H1 (cell line): Measurements from ENCODE around the gene MYO1A. TPM values are rescaled to one million over a fixed set of nuclear protein-coding genes. Genes with fewer than 3 reads are reported as not detected.

Experiments
- CTCF ChIP-seq, 3 experiments: IDR thresholded peaks; 1 replicate in 2 of 3; 2 replicates in 1 of 3; pipeline versions ENCODE4 v1.5.1 to v1.6.1; 2011; ENCODE audit warnings: low read length in 3 of 3, mild to moderate bottlenecking in 3 of 3, inconsistent platforms in 2 of 3, low read depth in 1 of 3, moderate library complexity in 1 of 3; ENCODE audit not compliant: insufficient read depth in 1 of 3; ENCODE audit errors: control extremely low read depth in 1 of 3
- E2F6 ChIP-seq: IDR thresholded peaks from 2 replicates; pipeline ENCODE4 v1.6.1; 2012; ENCODE audit warnings: inconsistent platforms
- HDAC2 ChIP-seq, 2 experiments: fragments of 300-600 bp in 1 of 2; sonication (generic) in 1 of 2; IDR thresholded peaks; 2 replicates each; pipeline ENCODE4 v1.6.1; 2011 to 2012; ENCODE audit warnings: low read depth in 2 of 2, low read length in 2 of 2, mild to moderate bottlenecking in 2 of 2, moderate library complexity in 2 of 2, borderline replicate concordance in 1 of 2, inconsistent platforms in 1 of 2
- KDM4A ChIP-seq: IDR thresholded peaks from one replicate; pipeline ENCODE4 v1.7.1; 2012; ENCODE audit warnings: low read depth, mild to moderate bottlenecking, moderate library complexity, low read length, inconsistent platforms; ENCODE audit not compliant: severe bottlenecking
- POLR2AphosphoS5 ChIP-seq: IDR thresholded peaks from 2 replicates; pipeline ENCODE4 v1.6.1; 2011; ENCODE audit warnings: low read depth, low read length
- RAD21 ChIP-seq, 2 experiments: IDR thresholded peaks in 1 of 2; conservative IDR thresholded peaks in 1 of 2; 2 replicates each; pipeline ENCODE4 v1.6.1; 2011; ENCODE audit warnings: low read depth in 2 of 2, low read length in 2 of 2, improper control_type of control experiment in 1 of 2, inconsistent platforms in 1 of 2, mild to moderate bottlenecking in 1 of 2, moderate library complexity in 1 of 2
- SIN3A ChIP-seq, 2 experiments: IDR thresholded peaks in 1 of 2; conservative IDR thresholded peaks in 1 of 2; 2 replicates each; pipeline ENCODE4 v1.6.1; 2011 to 2012; ENCODE audit warnings: low read length in 2 of 2, improper control_type of control experiment in 1 of 2, low read depth in 1 of 2, mild to moderate bottlenecking in 1 of 2
- SP2 ChIP-seq: IDR thresholded peaks from 2 replicates; pipeline ENCODE4 v1.6.1; 2012; ENCODE audit warnings: mild to moderate bottlenecking, low read length, inconsistent platforms
- SP4 ChIP-seq: IDR thresholded peaks from 2 replicates; pipeline ENCODE4 v1.6.1; 2012; ENCODE audit warnings: low read length, inconsistent platforms
- SUZ12 ChIP-seq: fragments of 200-600 bp; sonication (generic); IDR thresholded peaks from 2 replicates; pipeline ENCODE4 v1.6.1; 2012; ENCODE audit warnings: mild to moderate bottlenecking, inconsistent platforms, low read length, moderate library complexity, mixed read lengths
- TAF1 ChIP-seq: IDR thresholded peaks from 2 replicates; pipeline ENCODE4 v1.6.1; 2011; ENCODE audit warnings: mild to moderate bottlenecking, low read depth, low read length
- polyA plus RNA-seq, 7 experiments: library from polyadenylated mRNA; depleted of rRNA in 3 of 7; stranded (reverse) in 5 of 7; unstranded in 2 of 7; fragments of >200 nt in 5 of 7; fragments of 200-250 nt in 2 of 7; gene quantifications; 1 replicate in 5 of 7; 2 replicates in 1 of 7; 4 replicates in 1 of 7; pipeline versions ENCODE4 v1.2.1 to v1.2.3, GENCODE V29; 2011 to 2013; ENCODE audit warnings: missing spikeins in 2 of 7, mixed read lengths in 2 of 7
- total RNA-seq: library from RNA; stranded (reverse); fragmentation: NEBNext Ultra II Directional; extraction: Animal tissue kit (Norgen Biotek cat#: 25700); gene quantifications from 2 replicates; pipeline ENCODE4 v1.2.1, GENCODE V29; 2021
- TF ChIP-seq, protein P1 (sequence below): IDR thresholded peaks from 2 replicates; pipeline ENCODE4 v1.6.1; 2012; ENCODE audit warnings: inconsistent platforms

Gene MYO1A
- total and polyA plus RNA-seq, 2 of the 8 experiments (the other 6 are each of a cell fraction or from before 2014, with no cell fraction given) = 0.54 to 0.77 TPM

DNA sequence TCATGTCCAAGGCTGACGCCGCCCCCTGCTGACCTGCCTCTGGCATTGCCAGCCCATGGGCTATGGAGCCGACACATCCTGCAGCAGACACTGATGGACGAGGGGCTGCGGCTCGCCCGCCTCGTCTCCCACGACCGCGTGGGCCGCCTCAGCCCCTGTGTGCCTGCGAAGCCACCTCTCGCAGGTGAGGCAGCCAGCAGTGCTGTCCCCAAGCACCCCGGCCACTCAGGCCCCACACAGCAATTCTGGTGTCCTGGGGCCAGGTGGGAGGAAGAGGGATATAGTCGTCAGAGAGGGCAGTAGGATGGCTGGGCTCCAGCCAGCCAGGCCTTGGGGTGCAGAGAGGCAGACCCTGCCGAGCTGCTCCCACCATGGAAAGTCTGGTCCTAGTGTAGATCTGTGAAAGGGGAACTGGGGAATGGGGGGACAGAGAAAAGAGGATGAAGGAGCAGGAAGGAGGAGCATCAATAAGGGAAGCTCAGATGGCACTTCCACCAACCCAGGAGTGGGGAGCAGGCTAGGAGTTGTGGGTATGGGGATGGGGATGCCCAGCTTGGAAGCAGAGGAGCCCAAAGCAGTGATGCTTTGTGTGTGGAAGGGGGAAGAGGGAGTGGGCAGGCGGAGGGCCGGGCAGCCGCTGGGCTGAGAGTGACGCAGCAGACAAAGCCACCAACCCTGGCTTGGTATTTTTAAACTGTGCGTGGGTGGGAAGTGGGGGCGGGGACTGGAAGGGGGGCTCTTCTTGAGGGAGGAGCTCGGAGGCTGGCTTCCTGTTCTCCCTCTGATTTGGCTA is 43.7 kb upstream of the MYO1A start (continued):
- no peak for TF ChIP-seq SP4
- TF ChIP-seq E2F6 = no peak
- TF ChIP-seq SUZ12 = no peak
- TF ChIP-seq CTCF (IDR thresholded peaks at IDR 0.05; ENCODE audit: control extremely low read depth in 1 of 3, insufficient read depth in 1 of 3, low read depth in 1 of 3, low read length in 3 of 3) = peak in 2 of 3 experiments; percentile 85 to 86; a peak in 3 of 4 replicates
- TF ChIP-seq, protein P1, sequence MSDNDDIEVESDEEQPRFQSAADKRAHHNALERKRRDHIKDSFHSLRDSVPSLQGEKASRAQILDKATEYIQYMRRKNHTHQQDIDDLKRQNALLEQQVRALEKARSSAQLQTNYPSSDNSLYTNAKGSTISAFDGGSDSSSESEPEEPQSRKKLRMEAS = peak; percentile 55; the same call in 1 of the 2 replicates
- no peak for TF ChIP-seq HDAC2 (IDR thresholded peaks at IDR 0.05; ENCODE audit: borderline replicate concordance in 1 of 2, low read depth in 2 of 2, low read length in 2 of 2)
- peak; percentile 54 for TF ChIP-seq POLR2AphosphoS5
- peak; percentile 40; the same call in 1 of the 2 replicates for TF ChIP-seq TAF1
- no peak for TF ChIP-seq SP2
- TF ChIP-seq RAD21 (IDR thresholded peaks at IDR 0.05 in 1 of 2, conservative IDR thresholded peaks at IDR 0.05 in 1 of 2; ENCODE audit: low read depth in 2 of 2, low read length in 2 of 2) = peak; percentile 81 to 87
- TF ChIP-seq SIN3A (conservative IDR thresholded peaks at IDR 0.05 in 1 of 2, IDR thresholded peaks at IDR 0.05 in 1 of 2; ENCODE audit: low read depth in 1 of 2, low read length in 2 of 2) = peak in 1 of 2 experiments; percentile 64; a peak in 1 of 4 replicates
- no peak for TF ChIP-seq KDM4A
- TF ChIP-seq, all 59 proteins: peak for 9
